PC-9 (cell line): ENCODE measurements around the gene TGFBR2.

Experiments used
- CTCF ChIP-seq: fragments of 200-600 bp; sonication (generic); conservative IDR thresholded peaks from 2 replicates; pipeline ENCODE4 v1.6.1; 2017; ENCODE audit warnings: mixed run types, antibody characterized with exemption, mild to moderate bottlenecking, moderate library complexity
- EZH2 ChIP-seq: fragments of 200-600 bp; sonication (generic); IDR thresholded peaks from 2 replicates; pipeline ENCODE4 v1.8.0; 2017; ENCODE audit warnings: antibody characterized with exemption, low read depth

DNA sequence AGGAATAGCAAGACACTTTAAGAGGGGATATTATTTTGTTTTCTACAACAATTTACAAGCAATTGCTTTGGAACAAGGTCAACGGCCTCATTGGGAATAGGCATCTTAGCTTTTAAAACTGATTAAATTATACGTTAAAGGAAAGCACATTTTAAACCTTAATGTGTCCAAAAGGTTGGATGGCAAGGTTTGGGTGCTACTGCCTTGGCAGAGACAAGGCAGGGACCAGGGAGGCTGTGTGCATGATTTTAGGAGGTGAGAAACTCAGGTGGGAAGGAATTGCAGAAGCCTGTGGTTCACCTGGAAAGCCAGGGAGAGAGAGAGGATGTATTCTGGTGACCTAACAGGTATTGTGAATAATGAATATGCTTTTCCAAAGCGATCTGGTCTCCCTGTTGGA is 54.3 kb downstream of the TGFBR2 start:
- no peak for TF ChIP-seq EZH2
- no peak for TF ChIP-seq CTCF
